ENCODE data around the gene LARP1. TPM values are rescaled to one million over a fixed set of nuclear protein-coding genes. Genes with fewer than 3 reads are reported as not detected.
"Not testable (repeated sequence)": the region's sequence is repeated elsewhere in the genome, so short reads cannot be mapped to it uniquely, and the experiment has no call there.

The LARP1 gene
- total RNA-seq, 2 experiments from 2014 or later = 165 to 175 TPM

DNA sequence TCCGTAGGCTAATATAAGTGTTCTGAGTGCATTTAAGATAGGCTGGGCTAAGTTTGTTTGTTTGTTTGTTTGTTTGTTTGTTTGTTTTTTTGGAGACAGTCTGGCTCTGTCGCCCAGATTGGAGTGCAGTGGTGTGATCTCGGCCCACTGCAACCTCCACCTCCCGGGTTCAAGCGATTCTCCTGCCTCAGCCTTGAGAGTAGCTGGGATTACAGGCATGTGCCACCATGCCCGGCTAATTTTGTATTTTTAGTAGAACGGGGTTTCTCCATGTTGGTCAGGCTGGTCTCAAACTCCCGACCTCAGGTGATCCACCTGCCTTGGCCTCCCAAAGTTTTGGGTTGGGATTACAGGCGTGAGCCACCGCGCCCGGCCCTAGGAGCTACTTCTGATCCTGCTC is 4.7 kb downstream of the LARP1 start:
- POLR2A ChIA-PET; ATAC-seq (ENCODE audit: low read depth); DNase-seq; H3K27ac Mint-ChIP-seq; H3K9me3 Mint-ChIP-seq; H3K4me3 Mint-ChIP-seq; H3K27me3 Mint-ChIP-seq; H3K36me3 Mint-ChIP-seq: not testable (repeated sequence)
- H3K4me1 Mint-ChIP-seq = peaks cover 49% of the 10 kb centered on the region

DNA sequence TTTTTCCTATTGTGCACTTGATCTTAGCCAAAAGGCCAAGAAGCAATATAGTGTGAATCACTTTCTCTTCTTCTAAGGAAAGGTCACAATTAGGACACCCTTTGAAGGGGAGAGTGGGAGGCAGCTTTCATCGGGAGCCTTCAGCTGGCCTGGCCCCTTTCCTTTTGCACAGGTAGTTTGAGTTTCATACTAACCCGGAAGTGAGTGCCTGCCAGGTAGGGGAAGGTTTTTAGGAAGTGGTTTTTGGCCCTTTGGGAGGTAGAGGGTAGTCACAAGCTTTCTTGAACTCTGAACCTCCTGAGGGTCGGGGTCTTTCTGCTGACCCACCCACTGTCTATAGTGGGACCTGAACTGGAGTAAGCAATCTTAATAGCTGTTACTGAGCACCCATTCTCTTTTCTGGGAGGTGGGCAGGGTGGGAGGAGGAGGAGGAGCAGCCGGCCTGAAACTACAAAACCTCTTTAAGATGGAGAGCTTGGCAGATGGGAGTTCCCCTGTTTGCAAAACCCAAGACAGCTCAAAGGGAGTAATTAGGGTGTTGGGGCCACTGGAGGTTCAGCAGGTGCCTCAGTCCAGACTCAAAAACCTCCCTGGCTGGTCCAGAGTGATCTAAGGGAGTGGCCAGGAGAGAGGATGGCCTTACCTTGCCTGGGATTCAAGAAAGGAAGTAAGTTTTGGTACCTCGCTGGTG is 6.0 kb downstream of the LARP1 start:
- DNase-seq (peak; percentile 36), ATAC-seq (ENCODE audit: low read depth) (no peak)
- Mint-ChIP-seq H3K9me3 (no peaks in the 10 kb centered on the region), H3K4me3 (peak overlapping the region; percentile 60), H3K4me1 (peaks cover 57% of the 10 kb centered on the region), H3K36me3 (peaks cover 7% of the 10 kb centered on the region), H3K27ac (peak overlapping the region; percentile 77), H3K27me3 (no peaks in the 10 kb centered on the region)
- POLR2A ChIA-PET = no interaction called here

DNA sequence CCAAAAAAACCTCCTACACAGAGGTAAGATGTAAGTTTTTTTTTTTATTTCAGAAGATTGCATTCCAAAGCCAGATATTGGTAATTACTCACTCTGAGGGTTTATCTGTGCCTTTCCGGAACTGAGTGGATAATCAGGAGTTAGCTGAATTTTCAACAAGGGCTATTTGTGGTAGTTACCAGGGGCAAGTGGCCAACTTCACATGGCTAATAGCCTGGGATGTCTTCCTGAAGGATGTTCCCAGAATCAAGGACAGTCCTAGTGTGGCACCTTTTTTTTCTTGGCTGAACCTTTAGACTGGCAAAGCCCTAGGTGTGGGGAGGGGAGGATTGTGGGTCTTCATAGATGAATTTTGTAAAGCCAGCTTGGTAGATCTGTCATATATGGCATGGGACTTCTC is 7.1 kb downstream of the LARP1 start:
- no peak for ATAC-seq (ENCODE audit: low read depth)
- no peaks in the 10 kb centered on the region for H3K27me3 Mint-ChIP-seq
- POLR2A ChIA-PET = interaction anchor here (0.5 kb wide), 1 partner anchor 35 kb away, joined by 3 read pairs; no protein-coding TSS in a partner anchor
- DNase-seq = no peak
- H3K9me3 Mint-ChIP-seq = no peaks in the 10 kb centered on the region
- H3K4me3 Mint-ChIP-seq = no peak overlapping the region
- H3K36me3 Mint-ChIP-seq = peaks cover 4% of the 10 kb centered on the region
- H3K27ac Mint-ChIP-seq = peak overlapping the region; percentile 31
- peaks cover 65% of the 10 kb centered on the region for H3K4me1 Mint-ChIP-seq

DNA sequence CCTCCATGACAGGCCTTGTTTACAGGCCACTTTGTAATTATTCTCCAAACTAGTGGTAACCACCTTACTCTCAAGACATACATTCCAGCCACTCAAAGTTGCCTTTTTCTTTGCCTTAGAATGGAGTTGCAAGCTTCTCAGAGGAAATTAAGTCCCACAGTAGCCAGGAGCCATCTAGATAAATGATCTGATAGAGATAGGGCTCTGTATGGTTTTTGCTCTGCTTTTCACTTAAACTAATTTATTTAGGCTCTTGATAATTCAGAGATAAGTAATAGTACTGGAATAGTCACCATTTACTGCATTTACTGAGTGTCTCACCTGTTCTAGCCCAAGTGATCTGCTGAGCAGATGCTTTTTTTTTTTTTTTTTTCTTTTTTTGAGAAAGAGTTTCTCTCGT is 7.5 kb downstream of the LARP1 start:
- POLR2A ChIA-PET = no interaction called here
- Mint-ChIP-seq H3K4me1 (peaks cover 70% of the 10 kb centered on the region), H3K27me3 (no peaks in the 10 kb centered on the region), H3K36me3 (peaks cover 5% of the 10 kb centered on the region), H3K27ac (peak overlapping the region; percentile 31), H3K4me3 (no peak overlapping the region), H3K9me3 (no peaks in the 10 kb centered on the region)
- DNase-seq (no peak), ATAC-seq (ENCODE audit: low read depth) (no peak)

DNA sequence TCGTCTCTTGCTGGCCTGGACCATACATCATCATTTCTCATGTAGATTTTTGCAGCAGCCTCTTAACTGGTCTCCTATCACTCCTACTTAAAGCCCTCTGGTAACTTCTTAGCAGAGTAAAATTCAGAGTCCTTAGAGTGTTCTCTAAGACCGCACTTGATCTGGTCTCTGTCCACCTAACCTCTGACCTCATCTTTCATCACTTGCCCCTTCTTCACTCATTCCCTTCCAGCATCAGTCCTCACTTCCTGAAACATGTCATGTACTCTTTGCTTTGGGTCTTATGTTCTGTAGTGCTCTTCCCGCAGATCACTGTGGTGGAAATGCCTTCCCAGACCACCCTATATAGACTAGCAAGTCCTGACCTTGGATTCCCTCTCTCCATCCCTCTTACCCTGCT is 9.8 kb downstream of the LARP1 start:
- ATAC-seq (ENCODE audit: low read depth) (no peak), DNase-seq (no peak)
- Mint-ChIP-seq H3K4me1 (peaks cover 64% of the 10 kb centered on the region), H3K27ac (peak overlapping the region; percentile 8), H3K4me3 (no peak overlapping the region), H3K36me3 (peaks cover 5% of the 10 kb centered on the region), H3K27me3 (no peaks in the 10 kb centered on the region), H3K9me3 (no peaks in the 10 kb centered on the region)
- POLR2A ChIA-PET = interaction anchor here (0.6 kb wide), 1 partner anchor 277 kb away, joined by 3 read pairs; no protein-coding TSS in a partner anchor

DNA sequence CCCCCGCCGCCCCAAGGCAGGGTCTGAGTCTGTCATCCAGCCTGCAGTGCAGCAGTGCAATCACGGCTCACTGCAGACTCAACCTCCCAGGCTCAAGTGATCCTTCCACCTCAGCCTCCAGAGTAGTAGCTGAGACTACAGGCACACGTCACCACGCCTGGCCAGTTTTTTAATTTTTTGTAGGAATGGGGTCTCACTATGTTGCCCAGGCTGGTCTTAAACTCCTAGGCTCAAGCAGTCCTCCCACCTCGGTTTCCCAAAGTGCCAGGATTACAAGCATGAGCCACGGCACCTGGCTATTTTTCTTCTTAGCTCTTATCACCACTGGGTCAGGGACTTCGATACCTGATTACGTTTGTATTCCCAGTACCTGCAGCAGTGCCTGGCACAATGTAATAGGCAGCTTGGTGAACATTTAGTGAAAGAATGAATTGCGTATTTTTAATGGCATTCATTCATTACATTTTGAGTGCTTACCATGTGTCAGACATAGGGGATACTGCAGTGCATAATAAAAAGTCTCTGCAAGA is 10.3 kb downstream of the LARP1 start:
- Mint-ChIP-seq H3K4me3 (no peak overlapping the region), H3K27me3 (no peaks in the 10 kb centered on the region), H3K36me3 (peaks cover 5% of the 10 kb centered on the region), H3K9me3 (no peaks in the 10 kb centered on the region), H3K27ac (peak overlapping the region; percentile 8), H3K4me1 (peaks cover 65% of the 10 kb centered on the region)
- POLR2A ChIA-PET = interaction anchor here (0.6 kb wide), 1 partner anchor 277 kb away, joined by 3 read pairs; no protein-coding TSS in a partner anchor
- ATAC-seq (ENCODE audit: low read depth) (no peak), DNase-seq (no peak)

DNA sequence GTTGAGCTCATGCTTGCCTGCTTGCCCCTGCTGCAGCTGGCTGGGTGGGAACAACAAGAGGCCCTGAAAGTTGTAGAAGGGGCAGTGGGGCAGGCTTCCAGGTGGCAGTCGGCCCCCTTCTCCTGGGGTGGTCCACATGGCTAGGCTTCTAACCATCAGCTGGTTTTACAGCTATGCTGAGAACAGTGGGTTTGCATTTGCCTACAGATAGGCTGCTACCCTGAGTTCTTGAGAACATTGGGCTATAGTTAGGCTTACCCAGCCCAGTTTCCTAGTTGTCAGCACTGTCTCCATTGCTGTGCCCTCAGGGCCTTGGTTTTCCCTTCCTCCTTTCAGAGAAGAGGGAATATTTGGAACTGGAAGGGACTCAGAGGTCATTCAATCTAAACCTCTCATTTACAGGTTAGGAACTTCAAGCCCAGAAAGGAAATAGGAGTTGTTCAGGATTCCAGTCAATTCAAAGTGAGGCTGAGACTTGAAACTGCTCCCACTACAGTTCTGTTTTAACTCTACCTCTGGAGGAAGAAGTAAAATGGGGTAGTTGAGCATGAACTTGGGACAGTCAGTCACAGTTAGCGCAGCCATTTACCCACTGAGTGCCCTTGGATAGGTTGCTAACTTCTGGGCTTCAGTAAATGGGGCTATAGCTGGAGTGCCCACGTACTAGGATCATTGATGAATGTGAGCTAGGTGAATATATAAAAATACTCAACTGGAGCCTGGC is 11.5 kb downstream of the LARP1 start:
- peaks cover 58% of the 10 kb centered on the region for H3K4me1 Mint-ChIP-seq
- H3K36me3 Mint-ChIP-seq = peaks cover 2% of the 10 kb centered on the region
- H3K27ac Mint-ChIP-seq = peak overlapping the region; percentile 57
- H3K4me3 Mint-ChIP-seq = no peak overlapping the region
- no peaks in the 10 kb centered on the region for H3K9me3 Mint-ChIP-seq
- POLR2A ChIA-PET = no interaction called here
- DNase-seq (no peak), ATAC-seq (ENCODE audit: low read depth) (no peak)
- H3K27me3 Mint-ChIP-seq = no peaks in the 10 kb centered on the region

DNA sequence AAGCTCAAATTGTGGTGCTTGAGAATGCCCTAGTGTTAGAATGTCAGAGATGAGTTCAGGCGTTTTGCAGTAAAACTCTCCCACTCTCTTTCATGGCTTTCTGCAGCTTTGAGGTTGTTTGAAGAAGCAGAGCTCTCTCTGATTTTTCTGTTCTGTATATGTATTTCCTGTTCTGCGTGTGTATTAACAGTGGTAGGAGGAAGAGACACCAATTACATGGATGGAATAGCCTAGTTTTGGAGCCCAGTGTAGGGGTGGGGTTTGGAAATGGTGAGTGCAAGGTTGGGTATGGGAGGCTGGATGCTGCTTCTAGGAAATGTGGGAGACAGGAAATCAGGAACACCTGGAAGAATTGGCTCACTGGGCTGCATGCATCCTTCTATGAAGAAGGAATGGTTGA is 12.4 kb downstream of the LARP1 start:
- H3K9me3 Mint-ChIP-seq = no peaks in the 10 kb centered on the region
- ATAC-seq (ENCODE audit: low read depth) (peak; percentile 47), DNase-seq (no peak)
- H3K4me1 Mint-ChIP-seq = peaks cover 54% of the 10 kb centered on the region
- H3K36me3 Mint-ChIP-seq = peaks cover 2% of the 10 kb centered on the region
- POLR2A ChIA-PET = interaction anchor here (0.9 kb wide), 1 partner anchor 11 kb away, joined by 4 read pairs; no protein-coding TSS in a partner anchor
- peak overlapping the region; percentile 33 for H3K27ac Mint-ChIP-seq
- H3K27me3 Mint-ChIP-seq = no peaks in the 10 kb centered on the region
- peak overlapping the region; percentile 1 for H3K4me3 Mint-ChIP-seq

DNA sequence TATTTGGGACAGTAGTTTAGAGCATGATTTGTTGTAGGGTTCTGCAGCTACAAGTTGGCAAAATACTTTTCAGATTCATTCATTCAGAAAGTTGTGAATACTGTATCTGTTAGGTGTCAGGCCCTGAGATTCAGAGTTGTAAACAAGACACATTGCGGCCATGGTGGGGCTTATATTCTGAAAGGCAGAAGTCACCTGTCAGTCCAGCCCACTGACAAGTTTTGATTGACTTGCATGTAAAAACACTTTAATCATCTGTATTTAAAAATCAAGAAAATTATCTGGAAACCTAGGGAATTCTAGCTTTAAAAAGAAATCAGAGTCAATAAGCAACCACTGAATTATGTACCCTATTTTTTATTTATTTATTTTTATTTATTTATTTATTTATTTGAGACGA is 13.0 kb downstream of the LARP1 start:
- Mint-ChIP-seq H3K27ac (no peak overlapping the region), H3K36me3 (peaks cover 2% of the 10 kb centered on the region), H3K9me3 (no peaks in the 10 kb centered on the region), H3K4me1 (peaks cover 52% of the 10 kb centered on the region), H3K4me3 (no peak overlapping the region), H3K27me3 (no peaks in the 10 kb centered on the region)
- no peak for DNase-seq
- ATAC-seq (ENCODE audit: low read depth) = no peak
- POLR2A ChIA-PET = interaction anchor here (0.9 kb wide), 1 partner anchor 10 kb away, joined by 4 read pairs; no protein-coding TSS in a partner anchor

DNA sequence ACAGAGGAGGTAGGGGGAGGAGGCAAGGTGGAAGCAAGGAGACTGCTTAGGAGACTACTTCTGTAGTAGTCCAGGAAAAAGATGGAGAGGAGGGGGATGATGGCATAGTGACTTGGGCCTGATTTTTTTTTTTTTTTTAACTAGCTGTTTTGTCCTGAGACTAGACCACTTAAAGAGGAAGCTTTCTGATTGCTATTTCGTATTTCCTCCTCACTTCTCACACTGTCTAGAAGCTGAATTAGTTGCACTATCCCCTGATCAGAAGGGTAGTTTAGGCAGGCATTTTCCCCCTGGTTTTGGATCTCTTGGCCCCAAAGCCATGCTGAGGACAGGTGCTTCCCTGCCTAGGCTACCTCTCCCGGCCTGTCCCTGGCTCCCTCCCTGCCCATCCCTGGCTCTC is 14.9 kb downstream of the LARP1 start:
- peak overlapping the region; percentile 2 for H3K4me3 Mint-ChIP-seq
- POLR2A ChIA-PET = interaction anchor here (0.6 kb wide), 1 partner anchor 11 kb away, joined by 3 read pairs; no protein-coding TSS in a partner anchor
- ATAC-seq (ENCODE audit: low read depth) (no peak), DNase-seq (no peak)
- peak overlapping the region; percentile 78 for H3K27ac Mint-ChIP-seq
- H3K27me3 Mint-ChIP-seq = no peaks in the 10 kb centered on the region
- peaks cover 4% of the 10 kb centered on the region for H3K36me3 Mint-ChIP-seq
- H3K9me3 Mint-ChIP-seq = no peaks in the 10 kb centered on the region
- H3K4me1 Mint-ChIP-seq = peaks cover 57% of the 10 kb centered on the region

DNA sequence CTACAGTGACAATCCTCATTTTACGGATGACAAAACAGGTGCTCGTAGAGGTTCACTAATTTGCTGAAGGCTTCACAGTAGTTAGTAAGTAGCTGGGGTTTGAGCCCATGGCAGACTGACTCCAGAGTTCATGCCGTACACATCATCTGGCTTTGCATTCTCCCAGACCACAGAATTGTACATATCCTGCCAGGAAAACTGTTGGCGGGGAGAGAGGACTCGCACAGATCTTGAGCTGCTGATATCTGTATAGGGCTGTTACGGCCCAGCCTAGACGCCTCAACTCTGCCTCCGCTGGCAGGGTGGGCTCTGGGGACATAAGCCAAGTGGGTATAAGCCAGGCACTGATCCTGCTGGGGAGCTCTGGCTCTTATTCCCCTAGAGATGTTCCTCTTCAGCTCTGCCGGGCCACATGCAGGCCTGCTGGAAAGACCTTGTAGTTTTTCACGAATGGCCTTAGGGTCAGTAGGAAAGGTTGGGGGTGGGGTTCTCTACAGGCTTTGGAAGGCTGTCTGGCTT is 16.3 kb downstream of the LARP1 start:
- Mint-ChIP-seq H3K4me1 (peaks cover 49% of the 10 kb centered on the region), H3K9me3 (no peaks in the 10 kb centered on the region), H3K4me3 (no peak overlapping the region), H3K27ac (no peak overlapping the region), H3K36me3 (peaks cover 4% of the 10 kb centered on the region), H3K27me3 (no peaks in the 10 kb centered on the region)
- POLR2A ChIA-PET = no interaction called here
- DNase-seq (no peak), ATAC-seq (ENCODE audit: low read depth) (no peak)

DNA sequence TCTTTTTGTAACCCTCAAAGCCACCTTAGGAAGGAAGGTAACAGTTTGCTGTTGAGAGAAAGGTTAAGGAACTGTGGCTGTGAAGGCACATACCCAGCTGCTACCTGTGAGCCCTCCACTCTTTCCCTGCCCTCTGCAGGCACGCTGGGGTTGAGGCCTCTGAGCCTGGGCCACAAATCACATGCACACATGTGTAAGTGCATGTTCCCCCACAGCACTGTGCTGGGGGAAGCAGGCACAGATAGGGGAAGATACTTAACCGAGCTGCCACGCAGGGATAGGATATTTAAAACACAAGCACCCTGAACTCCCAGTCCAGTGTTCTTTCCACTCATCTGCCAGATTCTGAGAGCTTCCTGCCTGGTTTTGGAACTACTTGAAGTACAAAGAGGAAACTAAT is 18.1 kb downstream of the LARP1 start:
- no peak overlapping the region for H3K4me3 Mint-ChIP-seq
- H3K9me3 Mint-ChIP-seq = no peaks in the 10 kb centered on the region
- peaks cover 2% of the 10 kb centered on the region for H3K36me3 Mint-ChIP-seq
- H3K27ac Mint-ChIP-seq = peak overlapping the region; percentile 38
- POLR2A ChIA-PET = no interaction called here
- ATAC-seq (ENCODE audit: low read depth) = no peak
- peaks cover 34% of the 10 kb centered on the region for H3K4me1 Mint-ChIP-seq
- no peaks in the 10 kb centered on the region for H3K27me3 Mint-ChIP-seq
- DNase-seq = no peak

DNA sequence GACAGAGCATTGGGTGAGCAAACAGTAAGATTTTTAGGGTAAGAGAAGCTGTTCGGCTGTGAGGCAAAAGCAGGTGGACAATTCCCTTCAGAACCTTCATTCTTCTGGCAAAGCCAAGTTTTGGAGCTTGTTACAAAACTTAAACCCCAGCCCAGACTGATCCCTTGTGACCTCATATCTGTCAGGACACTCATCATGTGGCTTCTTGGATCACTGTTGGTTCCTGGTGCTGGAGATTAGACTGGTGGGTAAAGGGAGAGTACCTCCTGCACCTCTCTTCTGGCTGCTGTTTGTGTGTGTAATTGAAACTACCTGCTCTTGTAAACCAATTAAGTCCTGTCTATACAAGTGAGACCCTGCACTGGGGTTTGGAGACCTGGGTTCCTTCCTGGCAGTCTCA is 21.0 kb downstream of the LARP1 start:
- peak overlapping the region; percentile 45 for H3K27ac Mint-ChIP-seq
- DNase-seq (no peak), ATAC-seq (ENCODE audit: low read depth) (no peak)
- POLR2A ChIA-PET = no interaction called here
- no peaks in the 10 kb centered on the region for H3K27me3 Mint-ChIP-seq
- H3K36me3 Mint-ChIP-seq = peaks cover 4% of the 10 kb centered on the region
- H3K9me3 Mint-ChIP-seq = no peaks in the 10 kb centered on the region
- H3K4me3 Mint-ChIP-seq = no peak overlapping the region
- peaks cover 32% of the 10 kb centered on the region for H3K4me1 Mint-ChIP-seq

All from activated naive CD8-positive, alpha-beta T cell treated with anti-CD3 and anti-CD28 coated beads, Interleukin-2, amount 10 ng/mL, durations not matched to agents 7 days and 5 days (primary cell).